ENCODE results near the gene NGEF.

The NGEF gene

GRCh38 chr2:232925153-232925820 lies 87.8 kb downstream of the NGEF start:
- no peak for DNase-seq (ENCODE audit: low read depth)
- TF ChIP-seq, protein P1, sequence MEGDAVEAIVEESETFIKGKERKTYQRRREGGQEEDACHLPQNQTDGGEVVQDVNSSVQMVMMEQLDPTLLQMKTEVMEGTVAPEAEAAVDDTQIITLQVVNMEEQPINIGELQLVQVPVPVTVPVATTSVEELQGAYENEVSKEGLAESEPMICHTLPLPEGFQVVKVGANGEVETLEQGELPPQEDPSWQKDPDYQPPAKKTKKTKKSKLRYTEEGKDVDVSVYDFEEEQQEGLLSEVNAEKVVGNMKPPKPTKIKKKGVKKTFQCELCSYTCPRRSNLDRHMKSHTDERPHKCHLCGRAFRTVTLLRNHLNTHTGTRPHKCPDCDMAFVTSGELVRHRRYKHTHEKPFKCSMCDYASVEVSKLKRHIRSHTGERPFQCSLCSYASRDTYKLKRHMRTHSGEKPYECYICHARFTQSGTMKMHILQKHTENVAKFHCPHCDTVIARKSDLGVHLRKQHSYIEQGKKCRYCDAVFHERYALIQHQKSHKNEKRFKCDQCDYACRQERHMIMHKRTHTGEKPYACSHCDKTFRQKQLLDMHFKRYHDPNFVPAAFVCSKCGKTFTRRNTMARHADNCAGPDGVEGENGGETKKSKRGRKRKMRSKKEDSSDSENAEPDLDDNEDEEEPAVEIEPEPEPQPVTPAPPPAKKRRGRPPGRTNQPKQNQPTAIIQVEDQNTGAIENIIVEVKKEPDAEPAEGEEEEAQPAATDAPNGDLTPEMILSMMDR (IDR thresholded peaks at IDR 0.05; ENCODE audit: low read depth, low read length, missing control alignments): no peak
- H3K4me3 ChIP-seq (ENCODE audit: low read depth, low read length): no peak overlapping the region
- in situ Hi-C loops (cut with HindIII; ENCODE audit: low sequenced_read_pairs): loop anchor here (5.0 kb wide), 1 partner anchor 72 kb away; no protein-coding TSS in a partner anchor

- TF ChIP-seq, protein P1 (IDR thresholded peaks at IDR 0.05; ENCODE audit: low read depth, low read length, missing control alignments): no peak
- no peak overlapping the region for H3K4me3 ChIP-seq (ENCODE audit: low read depth, low read length)
- in situ Hi-C loops (cut with HindIII; ENCODE audit: low sequenced_read_pairs): no loop called here
- no peak for DNase-seq (ENCODE audit: low read depth)
These were observed 88.6 kb downstream of the NGEF start for GRCh38 chr2:232924433-232924832.

DNA sequence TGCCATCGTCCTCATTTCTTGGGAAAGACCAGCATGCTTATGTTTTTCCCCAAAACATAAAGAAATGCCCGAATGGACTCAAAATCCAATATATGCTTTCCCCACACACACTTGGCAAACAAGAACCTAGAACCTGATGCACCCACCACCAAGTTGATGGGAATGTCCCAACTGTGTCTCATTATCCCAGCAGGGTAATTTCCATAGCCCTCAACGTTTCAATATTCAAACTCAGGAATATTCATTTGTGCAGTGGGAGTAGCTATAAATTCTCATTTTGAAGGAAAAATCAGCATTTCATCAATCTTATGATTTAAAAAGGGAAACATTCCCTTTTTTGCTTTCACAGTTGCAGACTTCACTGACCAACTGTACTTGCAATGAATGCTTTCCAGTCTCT lies 92.3 kb downstream of the NGEF start:
- in situ Hi-C loops (cut with HindIII; ENCODE audit: low sequenced_read_pairs): no loop called here
- DNase-seq (ENCODE audit: low read depth): no peak
- TF ChIP-seq, protein P1 (IDR thresholded peaks at IDR 0.05; ENCODE audit: low read depth, low read length, missing control alignments): no peak
- H3K4me3 ChIP-seq (ENCODE audit: low read depth, low read length): no peak overlapping the region

- TF ChIP-seq, protein P1 (IDR thresholded peaks at IDR 0.05; ENCODE audit: low read depth, low read length, missing control alignments): no peak
- H3K4me3 ChIP-seq (ENCODE audit: low read depth, low read length): no peak overlapping the region
- DNase-seq (ENCODE audit: low read depth): no peak
- in situ Hi-C loops (cut with HindIII; ENCODE audit: low sequenced_read_pairs): no loop called here
These were observed 93.0 kb downstream of the NGEF start for GRCh38 chr2:232920055-232920454.

DNA sequence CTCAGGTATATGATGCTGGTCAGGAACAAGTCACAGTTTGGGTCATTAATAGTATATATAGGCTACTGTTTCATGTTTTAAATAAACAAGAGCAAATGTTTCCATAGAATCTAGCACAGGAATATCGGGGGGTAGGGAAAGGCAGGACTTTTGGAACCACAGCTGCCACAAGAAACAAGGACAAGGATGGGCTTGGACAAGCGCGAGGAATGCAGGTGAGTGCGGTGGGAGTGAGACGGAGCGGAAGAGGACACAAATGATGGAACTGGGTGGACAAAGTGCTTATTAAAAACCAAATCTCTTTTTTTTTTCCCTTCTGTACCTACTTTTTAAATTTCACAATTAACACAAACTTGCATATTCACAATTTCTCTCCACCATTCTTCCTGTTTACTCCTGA lies 93.9 kb downstream of the NGEF start:
- DNase-seq (ENCODE audit: low read depth): no peak
- TF ChIP-seq, protein P1 (IDR thresholded peaks at IDR 0.05; ENCODE audit: low read depth, low read length, missing control alignments): no peak
- in situ Hi-C loops (cut with HindIII; ENCODE audit: low sequenced_read_pairs): no loop called here
- no peak overlapping the region for H3K4me3 ChIP-seq (ENCODE audit: low read depth, low read length)

GRCh38 chr2:232913903-232914302 lies 99.2 kb downstream of the NGEF start:
- no peak for DNase-seq (ENCODE audit: low read depth)
- H3K4me3 ChIP-seq (ENCODE audit: low read depth, low read length): no peak overlapping the region
- in situ Hi-C loops (cut with HindIII; ENCODE audit: low sequenced_read_pairs): no loop called here
- TF ChIP-seq, protein P1 (IDR thresholded peaks at IDR 0.05; ENCODE audit: low read depth, low read length, missing control alignments): no peak
